Common myeloid progenitor, CD34-positive (primary cell): Measurements from ENCODE around the gene HSP90AB1.

Source experiments
- CTCF ChIA-PET: fragments of 350-600 bp; sonication (Branson Sonifier 250); formaldehyde crosslinking; loops from one replicate; lab custom pipeline; 2021; ENCODE audit warnings: antibody characterized with exemption; lab: Charles Lee
- POLR2A ChIA-PET: fragments of 350-600 bp; sonication (Branson Sonifier 250); formaldehyde crosslinking; loops from one replicate; lab custom pipeline; 2021; ENCODE audit warnings: antibody characterized with exemption; lab: Charles Lee
- DNase-seq, 3 donors: peaks; one replicate each; pipeline versions ENCODE4 v3.0.0 to v3.0.0-alpha.2; 2013
- H3K27ac ChIP-seq, 2 experiments: 1 replicate in 1 of 2; 2 replicates in 1 of 2; pipeline ENCODE4 v1.7.0; 2013; ENCODE audit warnings: inconsistent platforms in 2 of 2, low read length in 2 of 2, mild to moderate bottlenecking in 2 of 2, low read depth in 1 of 2, moderate library complexity in 1 of 2; ENCODE audit not compliant: severe bottlenecking in 2 of 2, insufficient read depth in 1 of 2, poor library complexity in 1 of 2
- H3K27me3 ChIP-seq, 5 experiments: replicated peaks in 2 of 5; 1 replicate in 3 of 5; 2 replicates in 2 of 5; pipeline versions ENCODE4 v1.6.1 to v1.7.0; 2013; ENCODE audit warnings: low read length in 4 of 5, mild to moderate bottlenecking in 2 of 5, moderate library complexity in 2 of 5, inconsistent platforms in 1 of 5; ENCODE audit not compliant: insufficient read depth in 5 of 5, control insufficient read depth in 4 of 5
- H3K36me3 ChIP-seq, 4 experiments: 1 replicate in 2 of 4; 2 replicates in 2 of 4; pipeline versions ENCODE4 v1.6.1 to v1.7.0; 2013; ENCODE audit warnings: low read length in 3 of 4, control low read depth in 1 of 4, mild to moderate bottlenecking in 1 of 4; ENCODE audit not compliant: control insufficient read depth in 4 of 4, insufficient read depth in 4 of 4
- H3K4me1 ChIP-seq, 4 experiments: 1 replicate in 3 of 4; 2 replicates in 1 of 4; pipeline versions ENCODE4 v1.6.1 to v1.7.1; 2013; ENCODE audit warnings: low read length in 3 of 4, mild to moderate bottlenecking in 3 of 4, control low read depth in 1 of 4, inconsistent platforms in 1 of 4, moderate library complexity in 1 of 4; ENCODE audit not compliant: control insufficient read depth in 4 of 4, insufficient read depth in 4 of 4; ENCODE audit errors: control extremely low read depth in 1 of 4
- H3K4me3 ChIP-seq, 7 experiments: 1 replicate in 4 of 7; 2 replicates in 3 of 7; pipeline versions ENCODE4 v1.5.1 to v1.7.0; 2013; ENCODE audit warnings: mild to moderate bottlenecking in 7 of 7, low read length in 6 of 7, moderate library complexity in 6 of 7, inconsistent platforms in 2 of 7, low read depth in 2 of 7, control low read depth in 1 of 7; ENCODE audit not compliant: insufficient read depth in 4 of 7, control insufficient read depth in 1 of 7; ENCODE audit errors: extremely low read depth in 1 of 7
- H3K9me3 ChIP-seq, 5 experiments: 1 replicate in 4 of 5; 2 replicates in 1 of 5; pipeline versions ENCODE4 v1.6.1 to v1.7.1; 2013; ENCODE audit warnings: low read length in 4 of 5, mild to moderate bottlenecking in 2 of 5, inconsistent platforms in 1 of 5, low read depth in 1 of 5, moderate library complexity in 1 of 5; ENCODE audit not compliant: control insufficient read depth in 4 of 5, insufficient read depth in 2 of 5; ENCODE audit errors: control extremely low read depth in 1 of 5
- WGBS: methylation state at CpG from one replicate; pipeline ENCODE4 v1.1.5; 2013; ENCODE audit not compliant: insufficient coverage; 5-methylcytosine and 5-hydroxymethylcytosine counted together

HSP90AB1 gene

DNA sequence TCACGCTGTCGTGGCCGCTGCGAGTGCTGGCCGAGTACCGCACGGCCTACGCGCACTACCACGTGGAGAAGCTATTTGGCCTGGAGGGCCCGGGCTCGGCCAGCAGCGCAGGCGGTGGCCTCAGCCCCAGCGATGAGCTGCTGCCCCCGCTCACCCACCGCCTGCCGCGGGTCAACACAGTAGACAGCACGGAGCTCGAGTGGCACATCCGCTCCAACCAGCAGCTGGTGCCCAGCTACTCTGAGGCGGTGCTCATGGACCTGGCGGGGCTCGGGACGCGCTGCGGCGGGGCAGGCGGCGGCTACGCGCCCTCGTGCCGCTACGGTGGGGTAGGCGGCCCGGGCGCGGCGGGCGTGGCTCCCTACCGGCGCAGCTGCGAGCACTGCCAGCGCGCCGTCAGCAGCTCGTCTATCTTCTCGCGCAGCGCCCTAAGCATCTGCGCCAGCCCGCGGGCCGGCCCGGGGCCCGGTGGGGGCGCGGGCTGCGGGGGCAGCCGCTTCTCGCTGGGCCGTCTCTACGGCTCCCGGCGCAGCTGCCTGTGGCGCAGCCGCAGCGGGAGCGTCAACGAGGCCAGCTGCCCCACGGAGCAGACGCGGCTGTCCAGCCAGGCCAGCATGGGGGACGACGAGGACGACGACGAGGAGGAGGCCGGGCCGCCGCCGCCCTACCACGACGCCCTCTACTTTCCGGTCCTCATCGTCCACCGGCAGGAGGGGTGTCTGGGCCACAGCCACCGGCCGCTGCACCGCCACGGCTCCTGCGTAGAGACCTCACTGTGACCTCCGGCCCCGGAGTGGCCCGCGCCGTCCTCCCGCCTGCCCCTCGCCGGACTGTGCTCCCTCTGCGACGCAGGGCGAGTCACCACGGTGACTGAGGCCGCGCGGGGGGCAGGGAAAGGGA lies 29.1 kb downstream of the HSP90AB1 start:
- CTCF ChIA-PET = interaction anchor here (0.9 to 11.0 kb wide), 2 partner anchors 28 to 37 kb away, joined by 4 to 202 read pairs; partner anchors contain the start of gene AARS2
- no peak overlapping the region for H3K27ac ChIP-seq

DNA sequence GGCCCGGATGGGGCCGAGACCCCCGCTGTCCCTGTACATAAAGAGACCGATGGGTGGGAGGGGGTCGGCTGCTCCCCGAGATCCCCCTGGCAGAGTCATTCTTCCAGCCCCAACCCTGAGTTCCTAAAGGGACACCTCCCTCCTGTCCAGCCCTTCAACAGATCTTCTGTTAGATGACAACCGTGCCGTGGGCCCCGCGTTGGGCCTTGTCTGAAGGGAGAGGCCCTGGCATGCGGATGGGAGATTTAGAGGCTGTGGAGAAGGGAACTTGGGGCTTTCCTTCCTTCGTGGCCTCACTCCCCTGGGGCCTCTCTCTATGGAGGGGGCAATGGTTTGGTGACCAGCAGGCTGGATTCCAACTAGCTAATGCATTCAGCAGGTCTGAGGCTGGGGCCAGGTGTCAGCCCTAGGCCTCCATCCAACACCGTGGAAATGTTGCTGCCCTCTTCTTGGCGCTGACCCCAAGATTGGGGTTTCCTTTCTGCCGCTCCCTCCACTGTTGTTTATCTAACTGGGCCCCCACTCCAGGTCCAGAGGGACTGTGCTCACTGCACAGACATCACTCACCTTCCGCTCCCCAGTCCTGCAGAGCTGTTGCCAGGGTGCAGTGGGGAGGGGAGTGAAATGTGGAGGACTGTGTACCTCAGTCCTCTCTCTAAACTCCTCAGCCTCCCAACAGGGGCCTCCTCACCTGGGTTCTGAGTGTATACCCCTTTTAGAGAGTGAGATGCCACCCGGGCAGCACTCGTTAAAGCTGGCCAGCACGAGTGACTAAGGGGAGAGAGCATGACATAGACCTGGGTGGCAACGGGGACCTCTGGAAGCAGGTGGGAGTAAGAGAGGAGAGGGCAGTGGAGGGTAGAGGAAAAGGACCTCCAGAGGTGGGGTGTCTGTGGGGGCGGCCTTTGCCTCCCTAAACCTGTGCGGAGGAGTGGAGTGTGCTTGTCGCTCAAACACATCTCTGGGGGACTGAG lies 30.1 kb downstream of the HSP90AB1 start:
- no peak for DNase-seq
- Histone ChIP-seq H3K27ac (no peak overlapping the region), H3K4me3 (no peak overlapping the region), H3K27me3 (peaks cover 0 to 69% (median 40%) of the 10 kb centered on the region in 5 experiments), H3K4me1 (peaks cover 0 to 12% (median 8%) of the 10 kb centered on the region in 4 experiments), H3K9me3 (peaks cover 0 to 4% (median 0%) of the 10 kb centered on the region in 5 experiments), H3K36me3 (no peaks in the 10 kb centered on the region)
- CTCF ChIA-PET = interaction anchor here (1.8 to 4.4 kb wide), 2 partner anchors 8 to 29 kb away, joined by 9 to 23 read pairs; no protein-coding TSS in a partner anchor
- WGBS = 74% methylated on average over 13 of the region's 23 CpGs
- POLR2A ChIA-PET = no interaction called here

More for the DNA sequence above, 29.1 kb downstream of the HSP90AB1 start:
- Histone ChIP-seq H3K9me3 (peaks cover 0 to 4% (median 0%) of the 10 kb centered on the region in 5 experiments), H3K4me1 (peaks cover 0 to 14% (median 8%) of the 10 kb centered on the region in 4 experiments), H3K4me3 (peak overlapping the region in 3 of 7 experiments; percentile 52 to 61 (median 53)), H3K27me3 (peaks cover 0 to 78% (median 46%) of the 10 kb centered on the region in 5 experiments), H3K36me3 (no peaks in the 10 kb centered on the region)
- WGBS = 12% methylated on average over 94 of the region's 109 CpGs
- peak in 2 of 3 donors; percentile 59 to 69 for DNase-seq
- POLR2A ChIA-PET = no interaction called here

DNA sequence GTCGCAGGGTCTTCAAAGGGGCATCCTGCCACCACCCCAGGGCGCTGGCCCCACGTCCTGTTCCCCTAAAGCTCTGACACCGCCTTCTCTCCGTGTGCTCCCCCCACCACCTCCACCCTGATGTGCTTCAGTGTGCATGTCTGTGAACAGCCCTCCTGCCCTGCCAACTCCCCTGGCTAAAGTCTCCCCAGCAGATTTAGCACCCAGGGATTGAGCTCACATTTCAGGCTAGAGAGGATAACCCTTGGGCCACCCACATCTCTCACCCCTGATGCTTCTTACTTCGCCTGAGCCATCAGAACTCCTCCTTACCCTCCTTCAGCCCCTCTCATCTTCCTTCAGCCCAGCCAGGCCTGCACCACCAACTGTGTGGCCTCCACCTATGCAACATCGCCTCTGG lies 30.9 kb downstream of the HSP90AB1 start:
- no peak overlapping the region for H3K27ac ChIP-seq
- no peak for DNase-seq
- WGBS = 87% methylated on average over 6 of the region's 7 CpGs
- CTCF ChIA-PET = interaction anchor here (1.5 to 4.4 kb wide), 3 partner anchors 9 to 28 kb away, joined by 5 to 23 read pairs (median 9); no protein-coding TSS in a partner anchor
- H3K4me1 ChIP-seq = peaks cover 0 to 12% (median 8%) of the 10 kb centered on the region in 4 experiments
- no peaks in the 10 kb centered on the region for H3K36me3 ChIP-seq
- no peak overlapping the region for H3K4me3 ChIP-seq
- POLR2A ChIA-PET = interaction anchor here (0.6 kb wide), 1 partner anchor 14 kb away, joined by 3 read pairs; no protein-coding TSS in a partner anchor
- H3K9me3 ChIP-seq = peaks cover 0 to 4% (median 0%) of the 10 kb centered on the region in 5 experiments
- peaks cover 0 to 66% (median 33%) of the 10 kb centered on the region in 5 experiments for H3K27me3 ChIP-seq

DNA sequence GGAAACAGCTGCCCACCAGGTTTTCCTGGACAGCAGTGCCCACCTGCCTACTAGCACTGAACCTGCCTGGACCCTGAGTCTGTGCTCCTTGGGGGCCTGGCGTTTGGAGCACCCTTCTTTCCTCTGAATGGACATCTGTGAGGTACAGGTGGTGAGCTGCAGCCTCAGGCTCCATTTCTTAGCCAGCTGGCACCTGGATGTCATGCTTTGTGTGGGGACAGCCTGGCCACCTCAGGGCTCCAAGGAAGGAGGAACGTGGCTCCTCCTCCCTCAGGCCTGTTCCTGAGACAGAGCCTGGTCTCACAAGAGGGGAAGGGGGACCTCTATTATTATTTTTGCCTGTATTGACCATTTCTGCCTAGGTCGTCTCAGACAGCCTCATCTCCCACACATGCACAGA lies 31.4 kb downstream of the HSP90AB1 start:
- WGBS = 86% methylated on average over 2 of the region's 3 CpGs
- DNase-seq = no peak
- Histone ChIP-seq H3K4me1 (peaks cover 0 to 12% (median 8%) of the 10 kb centered on the region in 4 experiments), H3K27me3 (peaks cover 0 to 64% (median 30%) of the 10 kb centered on the region in 5 experiments), H3K36me3 (no peaks in the 10 kb centered on the region), H3K4me3 (no peak overlapping the region), H3K9me3 (peaks cover 0 to 4% (median 0%) of the 10 kb centered on the region in 5 experiments), H3K27ac (no peak overlapping the region)
- POLR2A ChIA-PET = interaction anchor here (0.6 kb wide), 1 partner anchor 14 kb away, joined by 3 read pairs; no protein-coding TSS in a partner anchor
- CTCF ChIA-PET = interaction anchor here (1.0 to 4.4 kb wide), 5 partner anchors 10 to 27 kb away, joined by 3 to 23 read pairs (median 5); no protein-coding TSS in a partner anchor

DNA sequence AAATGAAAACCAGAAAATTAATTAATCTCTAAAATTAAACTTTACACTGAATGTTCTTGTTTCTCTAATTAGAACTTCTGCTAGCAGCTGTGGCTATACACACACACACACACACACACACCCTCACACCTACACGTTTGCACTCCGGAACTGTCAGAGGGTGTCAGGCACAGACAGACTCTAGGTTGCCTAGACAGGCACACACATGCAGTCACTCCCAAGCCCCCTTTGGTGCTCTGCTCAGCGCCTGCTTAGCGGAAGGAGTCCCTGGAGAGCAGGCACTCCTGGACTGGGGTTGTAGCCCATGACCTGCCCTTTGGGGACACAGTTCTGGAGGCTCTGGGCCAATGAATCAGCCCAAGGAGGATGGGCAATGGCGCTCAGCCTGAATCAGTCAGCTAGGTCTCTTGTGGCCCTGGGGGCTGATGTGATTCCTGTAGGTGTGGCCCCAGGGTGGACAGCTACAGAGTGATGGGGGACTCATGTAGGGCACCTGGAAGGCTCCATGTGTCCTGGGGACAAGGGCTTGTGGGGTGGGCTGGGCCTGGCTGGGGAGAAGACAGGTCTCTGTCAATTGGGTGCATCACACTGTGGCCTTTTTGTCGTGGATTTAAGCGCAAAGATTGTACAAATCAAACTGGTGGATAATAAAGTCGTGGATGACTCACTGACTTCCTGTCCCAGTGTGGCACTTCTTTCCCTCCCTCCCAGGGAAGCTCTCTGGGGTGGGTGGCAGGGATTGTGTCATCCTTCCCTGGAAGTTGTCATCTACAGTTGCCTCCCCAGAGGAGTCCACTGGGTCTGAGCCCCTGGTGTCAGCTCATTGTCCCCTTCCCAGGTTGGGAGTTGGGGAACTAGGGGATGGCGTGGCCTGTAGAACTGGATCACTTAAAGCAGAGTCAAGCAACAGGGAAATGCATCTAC lies 32.1 kb downstream of the HSP90AB1 start:
- Histone ChIP-seq H3K27me3 (peaks cover 0 to 65% (median 28%) of the 10 kb centered on the region in 5 experiments), H3K4me1 (peaks cover 0 to 12% (median 8%) of the 10 kb centered on the region in 4 experiments), H3K36me3 (no peaks in the 10 kb centered on the region), H3K27ac (no peak overlapping the region), H3K9me3 (peaks cover 0 to 4% (median 0%) of the 10 kb centered on the region in 5 experiments), H3K4me3 (no peak overlapping the region)
- ChIA-PET CTCF (interaction anchor here (1.0 to 4.4 kb wide), 4 partner anchors 10 to 16 kb away, joined by 3 to 23 read pairs (median 4); no protein-coding TSS in a partner anchor), POLR2A (no interaction called here)
- no peak for DNase-seq
- 75% methylated on average over 4 of the region's 9 CpGs for WGBS
